ENCODE measurements around the gene BIN1.
A peak's percentile ranks its signal among the peaks of the same experiment; 100 is the strongest.

BIN1 gene

GRCh38 chr2:127106991-127107621 is at the start of gene BIN1:
Gene BIN1 (minus strand): TSS chr2:127107154. CDS start chr2:127106943, 211 bp downstream.
- peak; percentile 87 for DNase-seq (ENCODE audit: low spot score)
- TF ChIP-seq CTCF (IDR thresholded peaks at IDR 0.05), result no peak
- Histone ChIP-seq H3K4me3 (peak within 1 kb of the TSS; percentile 79), H3K27ac (peak within 1 kb of the TSS; percentile 61 to 82)

GRCh38 chr2:127155947-127156346 is 49.0 kb upstream of the BIN1 start:
- no peak for DNase-seq (ENCODE audit: low spot score)
- H3K4me3 ChIP-seq, result no peak overlapping the region
- H3K27ac ChIP-seq, result no peak overlapping the region
- no peak for TF ChIP-seq CTCF (IDR thresholded peaks at IDR 0.05)

- Histone ChIP-seq H3K27ac (no peak overlapping the region), H3K4me3 (no peak overlapping the region)
- TF ChIP-seq CTCF (IDR thresholded peaks at IDR 0.05), result no peak
- no peak for DNase-seq (ENCODE audit: low spot score)
Observed at GRCh38 chr2:127155028-127155581, 48.2 kb upstream of the BIN1 start.

- no peak for DNase-seq (ENCODE audit: low spot score)
- Histone ChIP-seq H3K4me3 (no peak overlapping the region), H3K27ac (peak overlapping the region in 1 of 2 donors; percentile 54)
- TF ChIP-seq CTCF (IDR thresholded peaks at IDR 0.05), result no peak
Observed at GRCh38 chr2:127154396-127154795, 47.4 kb upstream of the BIN1 start.

- H3K27ac ChIP-seq, result peak overlapping the region in 1 of 2 donors; percentile 31
- no peak for TF ChIP-seq CTCF (IDR thresholded peaks at IDR 0.05)
- no peak overlapping the region for H3K4me3 ChIP-seq
- DNase-seq (ENCODE audit: low spot score), result no peak
Observed at GRCh38 chr2:127153691-127154158, 46.8 kb upstream of the BIN1 start.

GRCh38 chr2:127150996-127151395 is 44.0 kb upstream of the BIN1 start:
- TF ChIP-seq CTCF (IDR thresholded peaks at IDR 0.05), result no peak
- Histone ChIP-seq H3K4me3 (no peak overlapping the region), H3K27ac (no peak overlapping the region)
- DNase-seq (ENCODE audit: low spot score), result no peak

- DNase-seq (ENCODE audit: low spot score), result no peak
- no peak overlapping the region for H3K4me3 ChIP-seq
- H3K27ac ChIP-seq, result no peak overlapping the region
- no peak for TF ChIP-seq CTCF (IDR thresholded peaks at IDR 0.05)
Observed at GRCh38 chr2:127149384-127149783, 42.4 kb upstream of the BIN1 start.
